Erythroblast (primary cell): Measurements from ENCODE around the gene OR6B3.
A peak's percentile ranks its signal among the peaks of the same experiment; 100 is the strongest.

Experiments
- DNase-seq, 2 experiments: peaks; one replicate each; lab custom pipeline; 2025; lab: John Stamatoyannopoulos, UW
- GATA1 ChIP-seq: IDR thresholded peaks from 2 replicates; pipeline ENCODE4 v1.6.1; 2011; ENCODE audit warnings: low read depth, mild to moderate bottlenecking, control low read depth, low read length, moderate library complexity
- POLR2A ChIP-seq: IDR thresholded peaks from 2 replicates; pipeline ENCODE4 v1.6.1; 2011; ENCODE audit warnings: mild to moderate bottlenecking, low read length

OR6B3 gene

GRCh38 chr2:240030379-240031094 is 22.8 kb downstream of the OR6B3 start, which contains the start of gene OR6B2:
TSS of gene OR6B2 (minus strand) at chr2:240030429. CDS start at chr2:240030429, 0 bp downstream.
- no peak for TF ChIP-seq POLR2A
- no peak for TF ChIP-seq GATA1
- DNase-seq: no peak

GRCh38 chr2:240024766-240025165 is 28.6 kb downstream of the OR6B3 start:
- DNase-seq: peak; percentile 69 to 73
- TF ChIP-seq GATA1 (no peak), POLR2A (no peak)

GRCh38 chr2:240023792-240024191 is 29.5 kb downstream of the OR6B3 start:
- TF ChIP-seq POLR2A: no peak
- no peak for TF ChIP-seq GATA1

GRCh38 chr2:240021488-240022104 is 31.7 kb downstream of the OR6B3 start:
- peak; percentile 67 to 80 for DNase-seq
- TF ChIP-seq GATA1 (no peak), POLR2A (no peak)

More at GRCh38 chr2:240023792-240024191, 29.5 kb downstream of the OR6B3 start:
- peak; percentile 36 to 42 for DNase-seq

- TF ChIP-seq GATA1 (no peak), POLR2A (no peak)
- DNase-seq: no peak
Observed at GRCh38 chr2:240018071-240018750, 35.1 kb downstream of the OR6B3 start.

- no peak for DNase-seq
- TF ChIP-seq GATA1 (no peak), POLR2A (no peak)
Observed at GRCh38 chr2:240014327-240014726, 39.0 kb downstream of the OR6B3 start.

- TF ChIP-seq POLR2A (no peak), GATA1 (no peak)
- peak in 1 of 2 experiments; percentile 3 for DNase-seq
Observed at GRCh38 chr2:240013343-240013742, 40.0 kb downstream of the OR6B3 start.

GRCh38 chr2:240002983-240003382 is 50.3 kb downstream of the OR6B3 start:
- no peak for DNase-seq
- TF ChIP-seq POLR2A: no peak
- TF ChIP-seq GATA1: no peak

GRCh38 chr2:240000671-240001070 is 52.6 kb downstream of the OR6B3 start:
- no peak for TF ChIP-seq GATA1
- TF ChIP-seq POLR2A: no peak

GRCh38 chr2:239997686-239998409 is 55.5 kb downstream of the OR6B3 start:
- no peak for TF ChIP-seq GATA1
- no peak for TF ChIP-seq POLR2A
- no peak for DNase-seq

More at GRCh38 chr2:240000671-240001070, 52.6 kb downstream of the OR6B3 start:
- no peak for DNase-seq
